GM19023 (cell line): ENCODE results near the gene RABEP2.
"Not testable (repeated sequence)": the region's sequence is repeated elsewhere in the genome, so short reads cannot be mapped to it uniquely, and the experiment has no call there.

Experiments
- ATAC-seq: cut with Tn5 transposase; IDR thresholded peaks from one replicate; pipeline ENCODE4 v1.9.1; 2021; ENCODE audit warnings: mild to moderate bottlenecking, moderate library complexity; ENCODE audit not compliant: unreplicated experiment

Gene RABEP2

DNA sequence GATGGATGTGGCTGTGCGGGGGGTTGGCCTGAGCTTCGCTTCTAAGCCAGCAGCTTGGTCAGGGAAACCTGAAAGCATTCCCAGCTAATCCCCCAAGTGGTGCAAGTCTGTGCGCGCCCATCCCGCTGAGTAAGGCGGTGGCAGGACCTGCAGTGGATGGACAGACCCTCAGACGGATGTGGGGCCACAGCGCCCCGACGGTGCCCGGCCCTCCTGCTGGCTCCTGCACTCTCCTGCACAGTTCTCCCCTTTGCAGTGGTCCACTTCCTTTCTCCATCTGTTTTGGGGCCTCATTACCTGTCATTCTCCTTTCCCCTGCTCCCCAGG, 44.5 kb downstream of the RABEP2 start:
- no peak for ATAC-seq

GRCh38 chr16:28879841-28880588, 45.0 kb downstream of the RABEP2 start:
- peak; percentile 89 for ATAC-seq

DNA sequence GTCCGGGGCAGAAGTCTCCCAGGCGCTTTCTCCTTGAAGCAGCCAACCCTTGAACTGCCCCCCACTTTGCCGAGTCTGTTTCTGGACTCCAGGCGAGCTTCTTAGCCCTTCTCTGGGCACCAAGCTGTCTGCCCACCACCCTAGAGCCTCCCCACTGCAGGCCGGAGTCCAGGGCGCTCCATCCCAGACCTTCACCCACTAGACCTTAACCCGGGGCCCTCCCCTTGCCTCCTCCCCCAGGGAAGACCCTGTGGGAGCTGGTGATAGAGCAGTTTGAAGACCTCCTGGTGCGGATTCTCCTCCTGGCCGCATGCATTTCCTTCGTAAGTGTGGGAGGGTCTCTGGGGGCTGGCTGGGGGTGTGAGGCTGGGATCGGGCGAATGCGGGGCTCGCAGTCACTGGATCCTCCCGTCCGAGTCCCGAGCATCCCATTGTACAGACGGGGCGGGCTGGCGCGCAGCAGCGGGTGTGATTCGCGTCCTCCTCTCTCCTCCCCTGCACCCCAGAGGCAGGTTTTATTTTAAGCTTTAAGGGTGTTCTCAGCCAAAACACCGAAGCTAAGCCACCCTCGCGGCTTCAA, 45.7 kb downstream of the RABEP2 start:
- ATAC-seq: peak; percentile 25

- ATAC-seq: no peak
Measured at GRCh38 chr16:28878083-28878926, 46.7 kb downstream of the RABEP2 start, which contains the start of gene ATP2A1. ATP2A1 (plus strand) TSS chr16:28878488; CDS start chr16:28878672, 184 bp downstream.

- no peak for ATAC-seq
Measured at GRCh38 chr16:28877655-28878000, 47.4 kb downstream of the RABEP2 start.

DNA sequence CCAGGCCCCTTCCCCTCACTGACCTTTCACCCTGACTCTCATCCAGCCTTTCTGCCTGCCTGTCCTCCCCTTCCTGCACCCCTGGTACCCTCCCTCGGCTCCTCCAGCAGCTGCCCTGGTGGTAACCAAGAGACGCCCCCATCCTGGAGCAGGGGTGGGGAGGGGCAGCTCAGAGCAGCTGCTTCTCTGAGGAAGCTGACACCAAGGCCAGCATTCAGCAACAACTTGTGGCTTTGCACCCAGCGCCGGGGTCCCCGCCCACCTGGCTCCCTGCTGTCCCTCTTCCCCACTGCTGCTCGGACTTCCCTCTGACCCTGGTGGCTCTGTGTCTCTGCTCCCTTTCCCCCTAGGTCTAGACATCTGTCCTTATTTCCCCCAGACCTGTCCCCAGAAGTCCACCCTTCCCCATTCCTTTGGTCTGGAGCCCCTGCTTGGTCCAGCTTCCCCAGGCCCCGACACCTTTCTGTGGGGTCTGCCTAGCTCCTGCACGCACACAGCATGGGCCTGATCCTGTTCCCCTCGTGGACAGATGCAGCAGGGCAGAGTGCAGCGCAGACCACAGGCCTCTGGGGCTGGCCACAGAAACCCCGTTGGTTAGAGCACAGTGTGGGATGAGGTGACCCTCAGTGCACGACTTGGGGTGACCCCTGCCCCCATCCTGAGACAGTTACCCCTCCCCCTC, 47.9 kb downstream of the RABEP2 start:
- no peak for ATAC-seq

- no peak for ATAC-seq
Measured at GRCh38 chr16:28876019-28876659, 48.9 kb downstream of the RABEP2 start.

- ATAC-seq: no peak
Measured at GRCh38 chr16:28875134-28876018, 49.7 kb downstream of the RABEP2 start.

GRCh38 chr16:28874406-28874805, 50.6 kb downstream of the RABEP2 start:
- no peak for ATAC-seq

DNA sequence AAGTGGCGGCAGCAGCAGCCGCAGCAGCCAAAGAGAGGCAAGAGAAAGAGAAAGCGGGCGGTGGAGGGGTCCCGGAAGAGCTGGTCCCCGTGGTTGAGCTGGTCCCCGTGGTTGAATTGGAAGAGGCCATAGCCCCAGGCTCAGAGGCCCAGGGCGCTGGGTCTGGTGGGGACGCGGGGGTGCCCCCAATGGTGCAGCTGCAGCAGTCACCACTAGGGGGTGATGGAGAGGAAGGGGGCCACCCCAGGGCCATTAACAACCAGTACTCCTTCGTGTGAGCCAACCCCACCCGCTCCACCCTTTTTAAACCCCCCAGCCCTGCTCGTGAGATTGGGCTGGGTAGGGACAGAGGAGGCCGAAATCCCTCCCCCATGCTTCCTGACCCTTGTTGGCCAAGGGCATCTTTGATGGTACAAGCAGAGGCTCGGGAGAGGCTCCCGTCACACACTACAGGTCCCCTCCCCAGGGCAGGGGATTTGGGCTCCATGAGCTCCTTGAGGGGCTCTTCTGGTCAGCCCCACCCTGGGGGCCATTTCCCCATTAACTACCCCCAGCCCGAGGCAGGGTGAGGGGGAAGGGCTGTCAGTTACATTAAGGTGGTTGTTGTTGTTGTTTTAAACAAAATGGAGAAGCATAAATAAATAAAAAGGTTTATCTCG, 51.4 kb downstream of the RABEP2 start:
- no peak for ATAC-seq

DNA sequence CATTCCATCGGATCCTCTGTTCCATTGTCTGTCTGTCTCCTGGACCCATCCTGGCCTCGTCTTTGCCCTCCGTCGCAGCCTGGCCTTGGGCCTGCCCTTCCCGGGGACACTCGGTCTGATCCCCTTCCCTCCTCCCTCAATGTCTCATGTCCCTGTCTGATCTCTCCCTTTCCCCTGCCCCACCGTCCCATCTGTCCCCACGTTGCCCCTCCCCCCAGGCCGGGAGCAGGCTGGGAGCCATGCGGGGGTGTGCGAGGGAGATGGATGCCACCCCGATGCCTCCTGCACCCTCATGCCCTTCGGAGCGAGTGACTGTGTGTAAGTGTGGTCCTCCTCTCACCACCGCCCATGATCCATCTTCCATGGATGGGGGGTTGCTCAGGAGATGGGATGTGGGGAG, 52.1 kb downstream of the RABEP2 start:
- ATAC-seq: no peak

DNA sequence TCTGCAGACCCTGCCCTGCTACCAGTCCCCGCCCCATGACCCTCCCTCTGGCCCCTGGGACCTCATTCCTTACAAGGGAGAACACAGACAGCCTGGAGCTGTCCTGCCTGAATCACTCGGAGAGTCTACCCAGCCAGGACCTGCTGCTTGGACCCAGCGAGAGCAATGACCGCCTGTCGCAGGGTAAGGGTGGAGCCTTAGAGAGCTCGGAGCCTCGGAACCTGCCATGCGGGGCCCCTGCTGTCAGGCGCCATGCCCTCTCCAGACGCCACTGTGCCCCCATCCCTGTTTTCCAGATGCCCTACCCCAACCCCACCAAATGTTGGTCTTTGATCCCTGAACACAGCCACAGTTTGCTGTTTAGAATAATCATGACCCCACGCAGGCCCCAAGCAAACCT, 55.8 kb downstream of the RABEP2 start:
- ATAC-seq: no peak

DNA sequence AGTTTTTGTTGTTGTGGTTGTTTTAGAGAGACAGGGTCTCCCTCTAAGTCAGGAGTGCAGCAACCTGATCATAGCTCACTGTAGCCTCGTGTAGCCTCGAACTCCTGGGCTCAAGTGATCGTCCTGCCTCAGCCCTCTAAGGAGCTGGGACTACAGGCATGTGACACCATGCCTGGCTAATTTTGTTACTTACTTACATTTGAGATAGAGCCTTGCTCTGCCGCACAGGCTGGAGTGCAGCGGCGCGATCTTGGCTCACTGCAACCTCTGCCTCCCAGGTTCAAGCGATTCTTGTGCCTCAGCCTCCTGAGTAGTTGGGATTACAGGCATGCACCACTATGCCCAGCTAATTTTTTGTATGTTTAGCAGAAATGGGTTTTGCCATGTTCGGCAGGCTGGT, 57.4 kb downstream of the RABEP2 start:
- ATAC-seq: not testable (repeated sequence)

DNA sequence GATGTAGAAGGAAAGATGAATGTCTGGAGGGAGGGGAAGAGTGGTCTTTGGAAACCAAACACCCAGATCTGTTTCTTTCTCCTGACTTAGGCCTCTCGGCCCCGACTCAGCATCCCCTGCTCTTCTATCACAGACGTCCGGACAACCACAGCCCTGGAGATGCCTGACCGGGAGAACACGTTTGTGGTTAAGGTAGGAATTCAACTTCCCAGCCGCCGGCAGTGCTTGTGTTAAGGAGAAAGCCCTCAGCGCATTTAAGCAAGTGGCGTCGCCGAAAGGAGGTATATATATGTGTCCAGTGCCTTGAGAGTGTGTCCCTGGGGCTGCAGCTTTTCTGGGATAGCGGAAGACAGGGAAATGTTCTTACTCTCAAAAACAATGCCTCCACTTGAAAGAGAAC, 57.8 kb downstream of the RABEP2 start:
- no peak for ATAC-seq

GRCh38 chr16:28866454-28866804, 58.6 kb downstream of the RABEP2 start:
- ATAC-seq: no peak

- ATAC-seq: no peak
Measured at GRCh38 chr16:28865722-28866453, 59.1 kb downstream of the RABEP2 start.

GRCh38 chr16:28865001-28865688, 59.9 kb downstream of the RABEP2 start:
- no peak for ATAC-seq
